ENCODE data around the gene DPP6. TPM values are rescaled to one million over a fixed set of nuclear protein-coding genes. Genes with fewer than 3 reads are reported as not detected.
A peak's percentile ranks its signal among the peaks of the same experiment; 100 is the strongest.
"Not testable (repeated sequence)": the region's sequence is repeated elsewhere in the genome, so short reads cannot be mapped to it uniquely, and the experiment has no call there.

Gene DPP6
- total and polyA plus RNA-seq, 2 of the 8 experiments (the other 6 are each of a cell fraction or from before 2014, with no cell fraction given): 4.7 to 6.8 TPM

GRCh38 chr7:154095201-154095600, 43.0 kb downstream of the DPP6 start:
- H3K14ac ChIP-seq (ENCODE audit: insufficient read length); H2BK20ac ChIP-seq (ENCODE audit: low read length); H3K27me3 ChIP-seq (replicated peaks in 1 of 4; ENCODE audit: control insufficient read depth in 3 of 4, extremely low read depth in 1 of 4, insufficient read depth in 3 of 4, low read length in 3 of 4); H3K79me2 ChIP-seq (ENCODE audit: control insufficient read depth in 1 of 2, insufficient read depth in 2 of 2, low read length in 2 of 2); H3K9me3 ChIP-seq (ENCODE audit: insufficient read depth in 2 of 2, low read depth in 1 of 2, low read length in 1 of 2); H2BK15ac ChIP-seq (ENCODE audit: low read length); H3K4ac ChIP-seq (replicated peaks; ENCODE audit: insufficient read length, low read depth, low read length); H3K23me2 ChIP-seq (ENCODE audit: low read depth, low read length); H3K23ac ChIP-seq (ENCODE audit: insufficient read length); H4K20me1 ChIP-seq (replicated peaks in 1 of 2; ENCODE audit: control insufficient read depth in 1 of 2, insufficient read depth in 2 of 2, low read length in 2 of 2); POLR2A ChIA-PET (ENCODE audit: partially characterized antibody); H3K36me3 ChIP-seq (ENCODE audit: control insufficient read depth in 2 of 4, insufficient read depth in 4 of 4, low read length in 3 of 4); H3K4me2 ChIP-seq (ENCODE audit: insufficient read depth in 1 of 2, low read depth in 2 of 2, low read length in 2 of 2); H2BK120ac ChIP-seq (replicated peaks; ENCODE audit: low read depth, low read length); H4K91ac ChIP-seq (replicated peaks; ENCODE audit: insufficient read length, low read length); H2AFZ ChIP-seq (ENCODE audit: low read length); H4K5ac ChIP-seq (ENCODE audit: insufficient read length, low read depth, low read length); H3K18ac ChIP-seq (ENCODE audit: extremely low read depth, low read length); H3K56ac ChIP-seq (replicated peaks; ENCODE audit: insufficient read length, low read depth, low read length); H2AK5ac ChIP-seq (ENCODE audit: low read depth, low read length); H3K27ac ChIP-seq (ENCODE audit: low read depth, low read length); H3K4me1 ChIP-seq (replicated peaks in 1 of 4; ENCODE audit: control insufficient read depth in 3 of 4, insufficient read depth in 4 of 4, low read length in 3 of 4); H3K4me3 ChIP-seq (ENCODE audit: extremely low read depth in 1 of 4, insufficient read depth in 2 of 4, low read depth in 3 of 4, low read length in 4 of 4); H3K9ac ChIP-seq (replicated peaks in 1 of 4; ENCODE audit: extremely low read depth in 1 of 4, low read depth in 3 of 4, low read length in 3 of 4); H3K79me1 ChIP-seq (ENCODE audit: low read depth, low read length); H2BK5ac ChIP-seq (ENCODE audit: low read depth, low read length); H2BK12ac ChIP-seq (ENCODE audit: low read depth, low read length); H4K8ac ChIP-seq (ENCODE audit: extremely low read depth, insufficient read depth, low read length): not testable (repeated sequence)
- TF ChIP-seq RAD21 (IDR thresholded peaks at IDR 0.05 in 1 of 2, conservative IDR thresholded peaks at IDR 0.05 in 1 of 2; ENCODE audit: low read depth in 2 of 2, low read length in 2 of 2): peak; percentile 11 to 12; a peak in 1 of 4 replicates
- CTCF ChIA-PET (ENCODE audit: partially characterized antibody): interaction anchor here (1.2 to 2.1 kb wide), 2 partner anchors 407 to 424 kb away, joined by 3 to 5 read pairs; no protein-coding TSS in a partner anchor
- 31% methylated on average over 9 of the region's 9 CpGs; no CpG with 5 or more reads in 1 of the 2 experiments for WGBS, 2 experiments (ENCODE audit: extremely low coverage in 1 of 2, insufficient coverage in 1 of 2, insufficient read length in 1 of 2, insufficient replicate concordance in 2 of 2, low coverage in 1 of 2, low lambda C conversion rate in 2 of 2, missing lambda C conversion rate in 1 of 2)
- DNase-seq (ENCODE audit: low read depth in 1 of 2, low spot score in 2 of 2) (peak in 1 of 2 experiments; percentile 69), FAIRE-seq (peak; percentile 98)

- H3K9me3 ChIP-seq (ENCODE audit: insufficient read depth in 2 of 2, low read depth in 1 of 2, low read length in 1 of 2); H3K18ac ChIP-seq (ENCODE audit: extremely low read depth, low read length); H4K8ac ChIP-seq (ENCODE audit: extremely low read depth, insufficient read depth, low read length); H3K4ac ChIP-seq (replicated peaks; ENCODE audit: insufficient read length, low read depth, low read length); H3K4me2 ChIP-seq (ENCODE audit: insufficient read depth in 1 of 2, low read depth in 2 of 2, low read length in 2 of 2); H2BK12ac ChIP-seq (ENCODE audit: low read depth, low read length); H3K14ac ChIP-seq (ENCODE audit: insufficient read length); H3K56ac ChIP-seq (replicated peaks; ENCODE audit: insufficient read length, low read depth, low read length); H4K91ac ChIP-seq (replicated peaks; ENCODE audit: insufficient read length, low read length); H3K23ac ChIP-seq (ENCODE audit: insufficient read length); H2BK20ac ChIP-seq (ENCODE audit: low read length); H4K20me1 ChIP-seq (replicated peaks in 1 of 2; ENCODE audit: control insufficient read depth in 1 of 2, insufficient read depth in 2 of 2, low read length in 2 of 2); H4K5ac ChIP-seq (ENCODE audit: insufficient read length, low read depth, low read length); FAIRE-seq; H3K36me3 ChIP-seq (ENCODE audit: control insufficient read depth in 2 of 4, insufficient read depth in 4 of 4, low read length in 3 of 4); H3K4me1 ChIP-seq (replicated peaks in 1 of 4; ENCODE audit: control insufficient read depth in 3 of 4, insufficient read depth in 4 of 4, low read length in 3 of 4); H2AK5ac ChIP-seq (ENCODE audit: low read depth, low read length); DNase-seq (ENCODE audit: low read depth in 1 of 2, low spot score in 2 of 2); H2BK5ac ChIP-seq (ENCODE audit: low read depth, low read length); H3K9ac ChIP-seq (replicated peaks in 1 of 4; ENCODE audit: extremely low read depth in 1 of 4, low read depth in 3 of 4, low read length in 3 of 4); H3K27ac ChIP-seq (ENCODE audit: low read depth, low read length); H2AFZ ChIP-seq (ENCODE audit: low read length); H3K27me3 ChIP-seq (replicated peaks in 1 of 4; ENCODE audit: control insufficient read depth in 3 of 4, extremely low read depth in 1 of 4, insufficient read depth in 3 of 4, low read length in 3 of 4); H3K79me1 ChIP-seq (ENCODE audit: low read depth, low read length); H2BK120ac ChIP-seq (replicated peaks; ENCODE audit: low read depth, low read length); H3K79me2 ChIP-seq (ENCODE audit: control insufficient read depth in 1 of 2, insufficient read depth in 2 of 2, low read length in 2 of 2); POLR2A ChIA-PET (ENCODE audit: partially characterized antibody); CTCF ChIA-PET (ENCODE audit: partially characterized antibody); H3K23me2 ChIP-seq (ENCODE audit: low read depth, low read length); H2BK15ac ChIP-seq (ENCODE audit: low read length); H3K4me3 ChIP-seq (ENCODE audit: extremely low read depth in 1 of 4, insufficient read depth in 2 of 4, low read depth in 3 of 4, low read length in 4 of 4): not testable (repeated sequence)
- 88% methylated on average over 9 of the region's 9 CpGs; no CpG with 5 or more reads in 1 of the 2 experiments for WGBS, 2 experiments (ENCODE audit: extremely low coverage in 1 of 2, insufficient coverage in 1 of 2, insufficient read length in 1 of 2, insufficient replicate concordance in 2 of 2, low coverage in 1 of 2, low lambda C conversion rate in 2 of 2, missing lambda C conversion rate in 1 of 2)
These were observed 52.9 kb downstream of the DPP6 start for GRCh38 chr7:154105063-154105462.
